Testis (tissue), 3 donors: ENCODE data around the gene PCCB. TPM values are rescaled to one million over a fixed set of nuclear protein-coding genes. Genes with fewer than 3 reads are reported as not detected.
A peak's percentile ranks its signal among the peaks of the same experiment; 100 is the strongest.

Experiments
- DNase-seq: peaks from one replicate; pipeline ENCODE4 v3.0.0-alpha.2; 2019
- H3K27ac ChIP-seq, 2 donors: fragments of 200-600 bp; sonication (generic); one replicate each; pipeline ENCODE4 v1.5.1; 2019
- H3K27me3 ChIP-seq: fragments of 200-600 bp; sonication (generic); one replicate; pipeline ENCODE4 v1.5.1; 2019
- H3K36me3 ChIP-seq: fragments of 200-600 bp; sonication (generic); one replicate; pipeline ENCODE4 v1.5.1; 2017; ENCODE audit warnings: low read depth; ENCODE audit errors: missing control alignments
- H3K4me1 ChIP-seq: fragments of 200-600 bp; sonication (generic); one replicate; pipeline ENCODE4 v1.5.1; 2019
- H3K4me3 ChIP-seq, 2 donors: fragments of 200-600 bp; sonication (generic); one replicate each; pipeline ENCODE4 v1.5.1; 2017 to 2019
- H3K9me3 ChIP-seq: fragments of 200-600 bp; sonication (generic); one replicate; pipeline ENCODE4 v1.5.1; 2017
- POLR2A ChIP-seq: fragments of 450-650 bp; IDR thresholded peaks from one replicate; pipeline ENCODE4 v1.6.1; 2017; ENCODE audit warnings: antibody characterized with exemption, mild to moderate bottlenecking, moderate library complexity
- WGBS, 2 donors: methylation state at CpG; one replicate each; pipeline ENCODE4 v1.1.5; 2018; 5-methylcytosine and 5-hydroxymethylcytosine counted together
- intact Hi-C: fragments of 100-400 bp; cut with DNase I; formaldehyde crosslinking; loops from one replicate; pipeline ENCODE4 v1.15.1; 2023; ENCODE audit warnings: low total_unique reads
- polyA plus RNA-seq: library from polyadenylated mRNA; stranded (reverse); fragments of 350-450 nt; fragmentation: Illumina TruSeq; extraction: RNeasy Lipid Tissue Mini Kit (QIAGEN cat#74804); gene quantifications from one replicate; pipeline ENCODE4 v1.2.3, GENCODE V29; 2014; ENCODE audit warnings: low read depth, low replicate concordance; ENCODE audit not compliant: insufficient read depth
- total RNA-seq, 2 donors: library from RNA; depleted of rRNA; stranded (reverse); fragments of >200 nt; gene quantifications; one replicate each; pipeline ENCODE4 v1.2.3, GENCODE V29; 2016
- TF ChIP-seq, protein P1 (sequence below), 3 experiments: fragments of 450-650 bp in 2 of 3; fragments of 200-600 bp in 1 of 3; sonication (generic) in 1 of 3; IDR thresholded peaks; one replicate each; pipeline ENCODE4 v1.5.1; 2016 to 2019; ENCODE audit warnings: antibody characterized with exemption in 3 of 3, mild to moderate bottlenecking in 2 of 3, moderate library complexity in 1 of 3

Gene PCCB
- total and polyA plus RNA-seq, 3 donors from 2014 or later: 81.7 to 96.2 (median 91.8) TPM

DNA sequence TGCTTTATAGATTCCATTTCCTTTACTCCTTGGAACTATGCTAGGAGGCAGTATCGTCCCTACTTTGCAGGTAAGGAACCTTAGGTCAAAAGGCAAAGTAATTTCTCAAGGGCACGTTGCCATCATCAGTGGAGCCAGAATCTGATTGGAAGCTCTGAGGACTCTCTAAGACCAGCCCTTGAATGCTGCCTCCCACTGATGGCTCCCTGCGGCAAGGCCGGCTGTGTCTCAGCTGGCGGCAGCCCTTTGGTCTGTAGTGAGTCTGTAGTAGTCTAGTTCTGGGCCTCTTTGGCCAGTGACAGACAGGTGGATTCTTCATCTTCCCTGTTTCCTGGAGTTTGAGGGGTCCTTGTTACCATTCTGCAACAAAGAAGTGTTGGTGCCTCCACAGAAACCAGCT lies 76.2 kb downstream of the PCCB start:
- no peaks in the 10 kb centered on the region for H3K36me3 ChIP-seq
- no peak overlapping the region for H3K4me3 ChIP-seq
- intact Hi-C loops: no loop called here
- H3K27me3 ChIP-seq: no peaks in the 10 kb centered on the region
- WGBS, 2 donors: 94 to 98% methylated on average over 5 of the region's 5 CpGs
- TF ChIP-seq, protein P1, sequence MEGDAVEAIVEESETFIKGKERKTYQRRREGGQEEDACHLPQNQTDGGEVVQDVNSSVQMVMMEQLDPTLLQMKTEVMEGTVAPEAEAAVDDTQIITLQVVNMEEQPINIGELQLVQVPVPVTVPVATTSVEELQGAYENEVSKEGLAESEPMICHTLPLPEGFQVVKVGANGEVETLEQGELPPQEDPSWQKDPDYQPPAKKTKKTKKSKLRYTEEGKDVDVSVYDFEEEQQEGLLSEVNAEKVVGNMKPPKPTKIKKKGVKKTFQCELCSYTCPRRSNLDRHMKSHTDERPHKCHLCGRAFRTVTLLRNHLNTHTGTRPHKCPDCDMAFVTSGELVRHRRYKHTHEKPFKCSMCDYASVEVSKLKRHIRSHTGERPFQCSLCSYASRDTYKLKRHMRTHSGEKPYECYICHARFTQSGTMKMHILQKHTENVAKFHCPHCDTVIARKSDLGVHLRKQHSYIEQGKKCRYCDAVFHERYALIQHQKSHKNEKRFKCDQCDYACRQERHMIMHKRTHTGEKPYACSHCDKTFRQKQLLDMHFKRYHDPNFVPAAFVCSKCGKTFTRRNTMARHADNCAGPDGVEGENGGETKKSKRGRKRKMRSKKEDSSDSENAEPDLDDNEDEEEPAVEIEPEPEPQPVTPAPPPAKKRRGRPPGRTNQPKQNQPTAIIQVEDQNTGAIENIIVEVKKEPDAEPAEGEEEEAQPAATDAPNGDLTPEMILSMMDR (IDR thresholded peaks at IDR 0.05): no peak
- no peak for TF ChIP-seq POLR2A
- no peaks in the 10 kb centered on the region for H3K9me3 ChIP-seq
- no peak for DNase-seq
- H3K4me1 ChIP-seq: no peaks in the 10 kb centered on the region
- no peak overlapping the region for H3K27ac ChIP-seq

DNA sequence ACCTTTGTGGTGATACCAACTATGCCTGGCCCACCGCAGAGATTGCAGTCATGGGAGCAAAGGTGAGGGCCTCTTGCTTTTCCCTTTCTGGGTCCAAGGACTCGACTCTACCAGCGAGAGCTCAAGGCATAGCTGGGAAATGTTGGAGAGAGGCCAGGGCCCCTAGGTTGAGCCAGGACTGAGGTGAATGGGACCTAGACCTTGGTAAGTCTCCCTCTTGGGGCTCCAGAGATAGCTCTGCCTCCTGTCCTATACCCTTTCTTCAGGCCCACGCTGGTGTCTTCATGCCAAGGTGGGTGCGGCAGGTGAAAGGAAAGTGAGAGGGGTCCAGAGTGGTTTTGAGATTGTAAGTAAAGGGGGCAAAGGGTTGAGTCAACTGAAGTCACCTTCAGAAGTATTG lies 77.5 kb downstream of the PCCB start:
- intact Hi-C loops: no loop called here
- no peaks in the 10 kb centered on the region for H3K9me3 ChIP-seq
- H3K27me3 ChIP-seq: no peaks in the 10 kb centered on the region
- H3K27ac ChIP-seq: no peak overlapping the region
- no peak for DNase-seq
- TF ChIP-seq, protein P1 (IDR thresholded peaks at IDR 0.05): no peak
- no peak for TF ChIP-seq POLR2A
- WGBS, 2 donors: 92 to 100% methylated on average over 5 of the region's 5 CpGs
- H3K4me1 ChIP-seq: no peaks in the 10 kb centered on the region
- H3K36me3 ChIP-seq: no peaks in the 10 kb centered on the region
- H3K4me3 ChIP-seq: no peak overlapping the region

DNA sequence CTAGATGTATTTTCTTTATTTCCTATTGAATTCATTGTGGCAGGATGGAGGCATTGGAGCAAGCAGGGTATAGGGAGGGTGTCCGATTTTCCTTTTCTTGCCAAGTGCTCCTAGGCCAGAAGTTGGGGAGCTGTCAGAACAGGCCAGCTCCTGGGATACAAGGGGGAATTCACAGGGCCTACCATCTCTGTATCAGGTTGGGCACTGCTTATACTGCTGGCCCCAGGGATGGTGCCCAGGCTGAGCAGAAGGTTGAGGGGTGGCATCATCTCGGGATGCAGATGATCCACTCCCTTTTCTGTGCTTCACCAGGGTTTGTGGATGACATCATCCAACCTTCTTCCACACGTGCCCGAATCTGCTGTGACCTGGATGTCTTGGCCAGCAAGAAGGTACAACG lies 79.5 kb downstream of the PCCB start:
- H3K27ac ChIP-seq: no peak overlapping the region
- 53 to 69% methylated on average over 4 to 5 of the region's 5 CpGs for WGBS, 2 donors
- no peaks in the 10 kb centered on the region for H3K4me1 ChIP-seq
- H3K4me3 ChIP-seq: no peak overlapping the region
- no peaks in the 10 kb centered on the region for H3K36me3 ChIP-seq
- no peak for TF ChIP-seq POLR2A
- TF ChIP-seq, protein P1 (IDR thresholded peaks at IDR 0.05): no peak
- no peaks in the 10 kb centered on the region for H3K27me3 ChIP-seq
- intact Hi-C loops: no loop called here
- no peak for DNase-seq
- no peaks in the 10 kb centered on the region for H3K9me3 ChIP-seq

DNA sequence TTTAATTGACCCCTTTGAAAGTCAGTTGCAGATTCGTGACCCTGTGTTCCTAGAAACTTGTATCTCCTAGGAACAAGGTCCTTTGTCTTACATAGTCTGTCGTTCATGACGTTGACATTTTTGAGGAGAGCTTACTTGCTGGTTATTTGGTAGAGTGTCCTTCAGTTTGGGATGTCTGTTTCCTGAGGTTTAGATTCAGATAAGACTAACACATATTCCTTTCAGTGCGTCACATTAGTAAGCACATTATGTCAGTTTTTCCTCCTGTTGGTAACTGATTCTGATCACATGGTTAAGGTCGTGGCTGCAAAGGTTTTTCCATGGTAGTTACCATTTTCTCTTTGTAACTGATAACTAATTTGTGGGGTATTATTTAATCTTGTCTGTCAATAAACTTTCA lies 80.8 kb downstream of the PCCB start:
- Histone ChIP-seq H3K4me1 (no peaks in the 10 kb centered on the region), H3K27ac (no peak overlapping the region), H3K36me3 (no peaks in the 10 kb centered on the region), H3K4me3 (no peak overlapping the region), H3K27me3 (no peaks in the 10 kb centered on the region), H3K9me3 (no peaks in the 10 kb centered on the region)
- no peak for DNase-seq
- WGBS, 2 donors: 78 to 87% methylated on average over 5 of the region's 5 CpGs
- TF ChIP-seq, protein P1 (IDR thresholded peaks at IDR 0.05): no peak
- TF ChIP-seq POLR2A: no peak
- intact Hi-C loops: no loop called here

DNA sequence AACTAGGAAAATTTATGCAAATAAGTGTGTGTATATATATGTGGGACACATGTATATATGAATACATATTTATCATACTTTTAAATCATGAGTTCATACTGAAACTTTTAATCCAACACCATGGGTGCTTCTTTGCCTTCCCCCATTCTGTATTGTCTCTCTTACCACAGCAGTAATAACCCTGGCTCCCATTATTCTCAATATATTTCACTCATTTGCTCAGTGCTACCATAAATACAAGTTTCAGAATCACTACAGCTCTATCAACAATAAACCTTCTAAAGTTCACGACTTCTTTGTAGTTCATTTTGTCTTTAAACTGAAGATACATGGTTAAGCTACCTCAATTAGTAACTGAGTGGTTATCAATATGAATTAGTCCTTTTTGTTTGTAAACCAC lies 82.2 kb downstream of the PCCB start:
- 57 to 63% methylated on average over 1 of the region's 1 CpG for WGBS, 2 donors
- intact Hi-C loops: no loop called here
- no peaks in the 10 kb centered on the region for H3K9me3 ChIP-seq
- peak overlapping the region in 1 of 2 donors; percentile 41 for H3K27ac ChIP-seq
- TF ChIP-seq, protein P1 (IDR thresholded peaks at IDR 0.05): no peak
- no peak for TF ChIP-seq POLR2A
- no peaks in the 10 kb centered on the region for H3K36me3 ChIP-seq
- no peaks in the 10 kb centered on the region for H3K4me1 ChIP-seq
- H3K4me3 ChIP-seq: no peak overlapping the region
- no peaks in the 10 kb centered on the region for H3K27me3 ChIP-seq
- no peak for DNase-seq
